Vagina (tissue), 2 donors: ENCODE data around the gene GGCX.

Source experiments
- POLR2A ChIP-seq, 2 donors: fragments of 450-650 bp; IDR thresholded peaks; one replicate each; pipeline ENCODE4 v1.6.1; 2017; ENCODE audit warnings: antibody characterized with exemption in 2 of 2, mild to moderate bottlenecking in 2 of 2, moderate library complexity in 2 of 2
- POLR2AphosphoS5 ChIP-seq, 2 donors: sonication (generic); formaldehyde crosslinking; IDR thresholded peaks; one replicate each; pipeline ENCODE4 v1.9.0; 2017; ENCODE audit warnings: antibody characterized with exemption in 2 of 2, mild to moderate bottlenecking in 2 of 2, low read depth in 1 of 2; ENCODE audit not compliant: insufficient read depth in 1 of 2
- TF ChIP-seq, protein P1 (sequence below), 3 experiments: fragments of 450-650 bp in 2 of 3; fragments of 200-600 bp in 1 of 3; sonication (generic) in 1 of 3; IDR thresholded peaks; one replicate each; pipeline ENCODE4 v1.5.1; 2017 to 2019; ENCODE audit warnings: antibody characterized with exemption in 3 of 3, mild to moderate bottlenecking in 2 of 3, moderate library complexity in 2 of 3

DNA sequence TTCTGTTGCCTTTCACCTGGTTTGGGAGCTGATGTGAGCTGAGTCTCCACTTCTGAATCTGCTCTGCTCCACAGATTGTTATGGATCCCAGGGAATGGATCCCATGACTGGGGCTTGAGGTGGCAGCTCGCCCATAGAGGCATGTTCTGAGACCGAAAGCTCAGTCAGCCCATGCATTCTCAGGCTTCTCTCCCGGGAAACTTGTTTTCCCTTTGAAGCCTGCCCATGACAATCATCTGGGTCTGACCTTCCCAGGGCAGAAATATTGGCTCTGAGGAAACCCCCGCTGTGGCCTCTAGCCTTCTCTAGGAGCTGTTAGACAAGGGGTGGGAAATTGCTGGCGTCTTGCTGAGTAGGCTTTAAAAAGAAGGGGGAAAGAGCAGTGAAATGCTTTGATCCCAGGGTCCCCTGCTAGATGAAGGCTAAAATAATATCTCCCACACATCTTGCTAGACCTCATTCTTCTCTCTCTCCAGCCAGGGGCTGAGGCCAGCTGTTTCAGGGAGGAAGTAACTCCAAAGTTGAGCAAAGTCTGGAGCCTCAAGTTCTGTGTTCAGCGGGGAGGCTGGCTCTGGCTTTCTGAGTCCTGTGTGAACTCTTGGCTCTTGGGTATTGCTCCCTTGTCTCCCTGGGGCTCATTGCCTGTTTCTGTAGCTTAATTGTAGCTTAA, 18.1 kb upstream of the GGCX start:
- TF ChIP-seq, protein P1, sequence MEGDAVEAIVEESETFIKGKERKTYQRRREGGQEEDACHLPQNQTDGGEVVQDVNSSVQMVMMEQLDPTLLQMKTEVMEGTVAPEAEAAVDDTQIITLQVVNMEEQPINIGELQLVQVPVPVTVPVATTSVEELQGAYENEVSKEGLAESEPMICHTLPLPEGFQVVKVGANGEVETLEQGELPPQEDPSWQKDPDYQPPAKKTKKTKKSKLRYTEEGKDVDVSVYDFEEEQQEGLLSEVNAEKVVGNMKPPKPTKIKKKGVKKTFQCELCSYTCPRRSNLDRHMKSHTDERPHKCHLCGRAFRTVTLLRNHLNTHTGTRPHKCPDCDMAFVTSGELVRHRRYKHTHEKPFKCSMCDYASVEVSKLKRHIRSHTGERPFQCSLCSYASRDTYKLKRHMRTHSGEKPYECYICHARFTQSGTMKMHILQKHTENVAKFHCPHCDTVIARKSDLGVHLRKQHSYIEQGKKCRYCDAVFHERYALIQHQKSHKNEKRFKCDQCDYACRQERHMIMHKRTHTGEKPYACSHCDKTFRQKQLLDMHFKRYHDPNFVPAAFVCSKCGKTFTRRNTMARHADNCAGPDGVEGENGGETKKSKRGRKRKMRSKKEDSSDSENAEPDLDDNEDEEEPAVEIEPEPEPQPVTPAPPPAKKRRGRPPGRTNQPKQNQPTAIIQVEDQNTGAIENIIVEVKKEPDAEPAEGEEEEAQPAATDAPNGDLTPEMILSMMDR (IDR thresholded peaks at IDR 0.05): no peak
- no peak for TF ChIP-seq POLR2AphosphoS5 (IDR thresholded peaks at IDR 0.05; ENCODE audit: insufficient read depth in 1 of 2, low read depth in 1 of 2)
- TF ChIP-seq POLR2A (IDR thresholded peaks at IDR 0.05): no peak
